Fibroblast of skin of right quadriceps (primary cell): ENCODE data around the gene VKORC1L1.
A peak's percentile ranks its signal among the peaks of the same experiment; 100 is the strongest.
"Not testable (repeated sequence)": the region's sequence is repeated elsewhere in the genome, so short reads cannot be mapped to it uniquely, and the experiment has no call there.

Experiments
- DNase-seq: peaks from one replicate; pipeline ENCODE4 v3.0.0-alpha.2; 2013

VKORC1L1 gene

DNA sequence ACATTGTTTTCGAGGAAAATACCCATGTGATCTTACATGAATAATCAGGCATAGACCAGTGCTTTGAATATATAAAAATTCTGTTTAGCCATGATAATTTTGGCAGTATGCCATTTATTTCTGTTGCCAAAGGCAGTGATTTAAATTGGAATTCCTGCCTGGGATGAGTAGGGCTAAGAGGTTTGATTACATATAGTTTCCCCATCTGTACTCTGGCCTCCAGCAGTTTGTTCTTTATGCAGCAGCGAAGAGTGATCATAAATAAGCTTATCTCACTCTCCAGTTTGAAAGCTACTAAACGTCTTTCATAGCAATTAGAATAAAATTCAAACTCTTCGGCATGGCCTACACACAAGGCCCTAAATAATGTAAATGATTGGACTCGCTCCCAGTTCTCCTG lies 72.9 kb downstream of the VKORC1L1 start:
- not testable (repeated sequence) for DNase-seq

DNA sequence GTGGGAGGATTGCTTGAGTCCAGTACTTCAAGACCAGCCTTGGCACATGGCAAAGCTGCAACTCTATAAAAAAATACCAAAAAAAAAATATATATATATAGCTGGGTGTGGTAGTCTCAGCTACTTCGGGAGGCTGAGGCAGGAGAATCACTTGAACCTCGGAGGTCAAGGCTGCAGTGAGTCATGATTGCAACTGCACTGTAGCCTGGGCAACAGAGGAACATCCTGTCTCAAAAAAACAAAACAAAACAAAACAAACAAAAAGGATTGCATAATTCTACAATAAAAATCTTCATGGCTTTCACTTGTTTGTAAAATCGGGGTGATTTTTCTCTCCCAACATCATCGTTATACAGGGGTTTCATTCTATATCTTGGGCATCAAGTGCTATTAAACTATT lies 74.0 kb downstream of the VKORC1L1 start:
- DNase-seq: peak; percentile 5

DNA sequence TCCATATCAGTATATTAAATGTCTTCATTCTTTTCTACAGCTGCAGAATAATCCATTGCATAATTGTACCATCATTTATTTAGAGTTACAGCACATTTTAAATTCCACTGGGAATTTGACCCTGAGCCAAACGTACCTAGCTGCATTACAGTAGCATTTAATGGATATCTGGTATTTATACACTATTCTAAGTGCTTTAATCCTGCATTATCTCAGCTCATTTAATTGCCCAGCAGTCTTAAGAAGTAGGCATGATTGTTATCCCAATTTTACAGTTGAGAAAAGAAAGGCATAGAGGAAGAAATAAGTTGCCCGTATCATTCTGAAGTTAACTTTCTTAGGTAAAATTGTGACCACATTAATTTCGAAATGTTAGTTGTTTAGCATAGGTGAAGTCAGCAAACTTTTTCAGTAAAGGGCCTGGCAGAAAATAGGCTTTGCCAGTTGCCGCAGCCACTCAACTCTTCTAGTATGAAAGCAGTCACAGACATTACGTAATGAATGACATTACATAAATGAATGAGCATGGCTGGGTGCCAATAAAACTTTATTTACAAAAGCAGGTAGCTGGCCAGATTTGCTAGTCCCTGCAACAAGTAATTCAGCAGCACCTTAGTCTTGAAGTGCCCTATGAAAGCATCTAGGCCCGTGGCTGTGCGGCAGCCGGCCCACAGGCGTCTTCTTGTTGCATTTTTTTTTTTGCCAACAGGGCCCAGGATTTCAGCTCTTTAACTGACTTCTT lies 79.1 kb downstream of the VKORC1L1 start:
- DNase-seq: no peak

DNA sequence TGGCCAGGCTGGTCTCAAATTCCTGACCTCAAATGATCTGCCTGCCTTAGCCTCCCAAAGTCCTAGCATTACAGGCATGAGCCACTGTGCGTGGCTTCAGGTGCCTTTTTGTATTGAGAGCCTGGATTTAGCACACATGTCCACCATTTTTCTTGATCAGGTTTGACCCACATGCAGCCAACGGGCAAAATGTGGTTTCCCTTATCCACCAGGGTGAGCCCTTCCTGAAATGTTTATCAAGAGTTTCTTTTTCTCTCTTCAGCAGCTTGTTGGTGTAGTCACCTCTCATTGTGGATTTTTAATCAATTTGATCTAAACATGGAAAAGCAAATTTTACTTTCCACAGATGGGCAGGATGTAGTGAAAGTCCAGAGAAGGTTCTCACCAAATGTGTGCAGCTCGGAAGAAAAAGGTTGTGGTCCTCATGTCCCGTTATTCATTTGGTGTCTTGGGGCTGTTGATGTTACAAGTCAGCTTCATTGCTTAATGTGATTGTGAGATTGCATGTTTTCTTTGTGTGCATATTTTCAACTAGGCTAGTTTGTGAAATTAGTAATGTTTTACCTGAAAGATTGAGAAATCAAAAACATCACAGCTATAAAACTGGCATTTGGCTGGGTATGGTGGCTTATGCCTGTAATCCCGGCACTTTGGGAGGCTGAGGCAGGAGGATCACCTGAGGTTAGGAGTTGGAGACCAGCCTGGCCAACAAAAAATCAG lies 80.3 kb downstream of the VKORC1L1 start:
- no peak for DNase-seq

DNA sequence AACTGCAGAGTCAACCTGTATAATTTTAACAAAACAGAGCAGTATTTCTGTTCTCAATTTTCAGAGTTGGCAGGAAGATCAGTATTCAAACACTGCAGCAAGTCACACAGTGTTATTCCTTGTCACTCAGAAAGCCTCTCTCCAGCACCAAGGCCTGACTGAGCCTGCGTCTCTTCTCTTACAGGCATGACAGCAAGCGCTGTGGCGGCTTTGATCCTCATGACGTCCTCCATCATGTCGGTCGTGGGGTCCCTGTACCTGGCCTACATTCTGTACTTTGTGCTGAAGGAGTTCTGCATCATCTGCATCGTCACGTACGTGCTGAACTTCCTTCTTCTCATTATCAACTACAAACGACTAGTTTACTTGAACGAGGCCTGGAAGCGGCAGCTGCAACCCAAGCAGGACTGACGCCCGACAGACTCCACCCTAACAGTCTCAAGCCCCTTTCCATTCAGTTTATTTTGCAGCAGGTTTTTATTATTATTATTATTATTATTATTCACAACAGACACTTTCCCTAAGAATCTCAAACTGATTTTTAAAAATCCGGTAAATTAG lies 81.1 kb downstream of the VKORC1L1 start:
- DNase-seq: no peak

GRCh38 chr7:65955718-65956117 lies 82.8 kb downstream of the VKORC1L1 start:
- DNase-seq: no peak

DNA sequence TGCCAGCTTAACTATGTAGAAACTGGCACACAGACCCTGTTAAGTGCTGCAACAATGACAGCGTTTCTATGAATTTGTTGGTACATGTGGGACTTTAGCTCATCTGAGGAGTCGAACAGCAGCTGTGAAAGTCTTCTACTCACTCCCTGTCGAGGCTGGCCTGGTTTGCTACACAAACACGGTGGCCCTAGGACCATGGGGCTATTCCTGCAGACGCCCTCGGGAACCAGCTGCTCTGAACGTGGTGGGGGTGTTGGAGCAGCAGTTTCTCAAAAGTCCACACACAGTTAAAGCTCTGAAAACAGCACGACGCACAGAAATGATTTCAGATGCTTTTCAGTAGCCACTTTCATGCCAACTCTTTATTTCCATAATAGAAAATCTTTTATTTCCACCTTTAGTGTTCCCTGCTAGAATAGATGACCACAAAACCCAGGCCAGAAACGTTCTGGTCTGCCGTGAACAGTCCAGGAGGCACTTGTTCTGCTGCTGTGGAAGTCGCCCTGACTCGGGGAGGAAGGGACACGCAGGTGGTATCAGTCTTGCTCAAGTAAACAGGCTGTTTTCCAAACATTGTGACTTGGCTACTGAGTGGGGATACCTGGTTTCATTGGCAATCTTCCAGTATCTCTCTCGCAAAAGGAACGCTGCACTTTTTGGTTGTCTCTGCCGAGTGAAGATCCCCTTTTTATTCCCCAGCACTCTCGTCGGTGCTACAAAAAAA lies 87.6 kb downstream of the VKORC1L1 start:
- no peak for DNase-seq

DNA sequence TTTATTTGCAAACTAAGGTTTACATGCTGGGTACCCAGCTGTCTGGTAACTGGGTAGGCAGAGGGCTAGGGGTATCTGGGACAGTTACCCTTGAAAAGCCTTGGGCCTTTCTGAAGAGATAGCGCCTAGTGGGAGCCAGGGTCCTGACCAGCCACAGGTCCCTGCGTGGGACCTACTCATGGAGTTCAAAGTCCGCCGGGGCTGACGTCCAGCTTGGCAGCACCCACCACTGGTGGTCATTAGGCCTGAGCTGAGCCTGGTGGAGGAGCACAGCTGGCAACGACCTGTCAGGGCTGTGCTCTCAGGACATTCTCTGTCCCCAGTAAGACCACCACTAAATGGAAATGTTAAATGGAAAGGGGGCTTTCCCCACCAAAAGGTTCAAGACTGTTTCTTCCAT lies 89.2 kb downstream of the VKORC1L1 start:
- no peak for DNase-seq

- not testable (repeated sequence) for DNase-seq
Observed at GRCh38 chr7:65964671-65965070, 91.8 kb downstream of the VKORC1L1 start.

- DNase-seq: no peak
Observed at GRCh38 chr7:65966146-65966545, 93.3 kb downstream of the VKORC1L1 start.

DNA sequence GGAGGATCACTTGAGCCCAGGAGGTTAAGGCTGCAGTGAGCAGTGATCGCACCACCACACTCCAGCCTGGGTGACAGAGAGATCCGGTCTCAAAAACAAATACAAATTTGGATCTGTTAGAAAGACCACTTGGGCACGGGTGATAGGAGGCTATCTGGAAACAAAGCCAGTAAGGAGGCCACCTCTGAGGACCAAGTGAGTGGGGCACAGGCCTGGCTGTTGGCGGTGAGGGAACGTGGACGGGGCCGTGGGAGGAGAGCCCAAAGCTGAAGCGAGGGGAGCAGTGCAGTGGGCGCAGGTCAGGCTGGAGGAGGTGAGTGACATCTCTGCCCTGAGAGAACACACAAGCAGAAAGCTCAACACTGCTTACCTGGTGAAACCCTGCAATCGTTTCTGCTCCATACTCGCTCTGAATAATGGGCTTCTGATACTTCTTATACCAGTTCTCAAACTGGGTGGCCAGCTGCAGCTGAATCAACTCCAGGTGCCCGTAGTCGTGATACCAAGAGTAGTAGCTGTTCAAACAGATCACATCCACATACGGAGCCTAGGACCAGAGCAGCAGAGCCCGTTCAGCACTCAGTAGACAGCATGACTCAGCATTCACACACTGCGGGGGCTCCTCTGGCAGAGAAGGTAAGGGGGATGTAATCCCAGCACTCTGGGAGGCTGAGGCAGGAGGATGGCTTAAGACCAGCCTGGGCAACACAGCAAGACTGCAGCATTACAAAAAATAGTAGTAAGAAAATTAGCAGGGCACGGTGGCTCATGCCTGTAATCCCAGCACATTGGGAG lies 94.7 kb downstream of the VKORC1L1 start:
- no peak for DNase-seq

GRCh38 chr7:65968256-65969185 lies 95.6 kb downstream of the VKORC1L1 start:
- DNase-seq: no peak

DNA sequence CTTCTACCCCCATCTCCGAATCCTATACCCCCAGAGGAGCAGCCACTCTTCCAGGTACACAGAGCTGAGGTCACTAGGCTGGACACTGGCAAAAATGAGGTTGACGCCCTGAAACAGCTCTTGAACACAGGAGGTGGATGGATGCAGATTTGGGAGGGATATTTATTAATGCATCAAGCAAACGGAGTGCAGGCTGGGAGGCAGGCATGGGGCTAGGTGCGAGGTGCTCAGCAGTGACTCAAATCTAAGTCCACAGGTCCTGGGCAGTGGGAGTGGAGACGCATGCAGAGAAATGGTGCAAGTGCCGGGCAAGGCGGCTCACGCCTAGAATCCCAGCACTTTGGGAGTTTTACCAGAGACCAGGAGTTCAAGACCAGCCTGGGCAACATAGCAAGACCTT lies 98.1 kb downstream of the VKORC1L1 start:
- no peak for DNase-seq

- DNase-seq: no peak
Observed at GRCh38 chr7:65972976-65973375, 100.1 kb downstream of the VKORC1L1 start.

DNA sequence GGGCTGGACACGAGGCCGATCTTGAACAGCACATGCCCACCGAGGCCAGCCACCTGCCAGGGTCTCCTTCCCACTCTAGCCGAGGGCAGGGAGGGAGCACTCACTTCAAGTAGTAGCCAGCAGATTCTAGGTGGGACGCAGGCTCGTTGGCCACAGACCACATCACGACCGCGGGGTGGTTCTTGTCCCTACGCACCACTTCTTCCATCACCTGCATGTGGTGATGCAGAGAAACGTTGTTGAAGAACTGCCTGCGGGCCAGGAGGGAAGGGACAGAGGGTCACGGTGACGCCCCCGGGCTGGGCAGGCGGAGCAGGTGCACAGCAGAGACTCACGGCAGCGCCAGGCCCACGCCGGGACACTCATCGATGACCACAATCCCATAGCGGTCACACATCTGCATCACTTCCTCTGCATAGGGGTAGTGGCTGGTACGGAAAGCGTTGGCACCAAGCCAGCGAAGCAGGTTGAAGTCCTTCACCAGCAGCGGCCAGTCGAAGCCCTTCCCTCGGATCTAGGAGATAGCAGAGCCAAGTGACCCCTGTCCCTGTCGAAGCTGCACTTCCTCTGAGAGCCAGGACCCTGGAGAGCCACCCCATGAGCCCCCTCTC lies 101.4 kb downstream of the VKORC1L1 start:
- no peak for DNase-seq

DNA sequence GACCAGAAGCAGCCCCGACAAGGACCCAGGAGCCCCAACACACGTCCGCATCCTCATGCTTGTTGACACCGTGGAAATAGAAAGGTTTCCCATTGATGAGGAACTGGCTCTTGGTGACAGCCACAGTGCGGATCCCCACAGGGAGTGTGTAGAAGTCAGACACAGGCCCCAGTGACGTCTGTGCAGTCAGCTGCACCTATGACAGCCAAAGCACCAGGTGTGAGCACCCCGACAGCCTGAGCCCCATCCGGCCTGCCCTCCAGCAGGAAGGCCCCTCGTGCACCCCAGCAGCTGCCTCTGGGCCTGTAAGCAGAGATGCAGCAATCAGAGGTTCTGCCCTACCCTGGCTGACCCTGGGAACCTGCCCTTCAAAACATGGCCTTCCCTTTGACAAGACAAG lies 102.0 kb downstream of the VKORC1L1 start:
- DNase-seq: no peak

DNA sequence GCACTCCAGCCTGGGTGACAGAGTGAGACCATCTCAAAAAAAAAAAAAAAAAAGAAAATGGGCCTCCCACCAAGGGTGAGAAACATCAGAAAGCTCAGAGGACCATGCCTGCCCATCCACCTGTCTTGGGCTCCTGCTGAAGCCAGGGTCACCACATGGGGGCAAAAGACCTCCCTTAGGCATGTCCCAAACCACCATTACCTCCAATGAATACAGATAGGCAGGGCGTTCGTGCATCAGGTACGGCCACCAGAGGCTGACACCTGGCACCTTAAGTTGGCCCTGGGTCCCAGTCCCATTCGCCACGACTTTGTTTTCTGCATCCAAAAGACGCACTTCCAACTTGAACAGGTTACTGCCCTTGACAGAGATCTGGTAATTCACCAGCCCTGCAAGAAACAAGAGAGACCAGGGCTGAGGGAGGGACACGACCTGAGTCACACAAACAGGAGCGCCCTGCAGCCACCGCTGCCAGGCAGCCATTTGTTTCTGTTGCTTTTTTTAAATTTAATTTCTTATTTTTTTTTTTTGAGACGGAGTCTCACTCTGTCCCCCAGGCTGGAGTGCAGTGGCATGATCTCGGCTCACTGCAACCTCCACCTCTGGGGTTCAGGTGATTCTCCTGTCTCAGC lies 103.1 kb downstream of the VKORC1L1 start:
- no peak for DNase-seq

DNA sequence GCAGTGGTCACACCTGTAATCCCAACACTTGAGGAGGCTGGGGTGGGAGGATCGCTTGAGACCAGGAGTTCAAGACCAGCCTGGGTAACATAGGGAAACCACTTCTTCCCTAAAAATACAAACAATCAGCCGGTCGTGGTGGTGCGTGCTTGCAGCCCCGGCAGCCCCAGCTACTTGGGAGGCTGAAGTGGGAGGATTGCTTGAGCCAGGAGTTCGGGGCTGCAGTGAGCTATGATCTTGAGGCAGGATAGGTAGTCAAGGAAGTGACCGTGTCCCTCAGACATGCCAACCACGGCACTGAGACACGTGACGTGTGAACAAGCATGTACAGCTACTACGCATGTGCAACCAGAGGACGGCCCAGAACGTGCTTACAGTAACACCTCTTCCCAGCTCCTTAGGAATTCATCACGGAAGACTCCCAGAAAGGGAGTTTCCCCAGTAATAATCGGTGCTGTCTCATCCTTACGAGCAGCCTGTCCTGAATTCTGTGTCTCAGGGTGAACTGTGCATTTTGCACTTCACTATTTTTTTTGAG lies 103.9 kb downstream of the VKORC1L1 start:
- no peak for DNase-seq

DNA sequence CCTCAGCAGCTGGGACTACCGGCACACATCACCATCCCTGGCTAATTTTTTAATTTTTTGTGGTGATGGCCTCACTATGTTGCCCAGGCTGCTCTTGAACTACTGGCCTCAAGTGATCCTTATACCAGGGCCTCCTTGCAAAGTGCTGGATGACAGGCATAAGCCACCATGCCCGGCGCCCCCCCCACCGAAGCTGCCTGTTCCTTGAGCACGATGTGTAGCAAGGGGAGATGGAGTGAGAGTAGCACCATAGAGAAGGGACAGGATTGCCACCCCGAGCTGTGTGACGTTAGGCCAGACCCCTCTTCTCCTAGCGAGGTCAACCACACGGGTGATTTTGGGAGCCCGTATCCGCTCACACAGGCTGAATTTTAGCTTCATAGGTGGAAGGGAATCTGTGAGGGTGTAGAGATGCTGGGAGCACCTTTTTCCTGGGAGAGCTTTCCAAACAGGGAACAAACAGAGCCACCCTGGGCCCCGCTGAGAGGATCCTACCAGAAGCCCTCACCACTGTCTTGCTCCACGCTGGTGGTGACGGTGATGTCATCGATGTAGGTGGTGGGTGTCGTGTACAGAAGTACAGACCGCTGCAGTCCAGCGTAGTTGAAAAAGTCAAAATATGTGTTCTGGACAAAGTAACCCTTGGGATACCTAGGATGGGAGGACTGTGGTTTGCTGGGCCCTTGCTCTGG lies 106.2 kb downstream of the VKORC1L1 start:
- no peak for DNase-seq
